Activated CD8-positive, alpha-beta memory T cell treated with anti-CD3 and anti-CD28 coated beads for 1 hour (primary cell): ENCODE data around the gene CIB4.

Experiments used
- DNase-seq, 2 donors: peaks; one replicate each; pipeline ENCODE4 v3.0.0-alpha.2; 2020; ENCODE audit warnings: low read depth in 1 of 2; ENCODE audit errors: extremely low read depth in 1 of 2

CIB4 gene

GRCh38 chr2:26609839-26610277 lies 31.3 kb downstream of the CIB4 start:
- no peak for DNase-seq

DNA sequence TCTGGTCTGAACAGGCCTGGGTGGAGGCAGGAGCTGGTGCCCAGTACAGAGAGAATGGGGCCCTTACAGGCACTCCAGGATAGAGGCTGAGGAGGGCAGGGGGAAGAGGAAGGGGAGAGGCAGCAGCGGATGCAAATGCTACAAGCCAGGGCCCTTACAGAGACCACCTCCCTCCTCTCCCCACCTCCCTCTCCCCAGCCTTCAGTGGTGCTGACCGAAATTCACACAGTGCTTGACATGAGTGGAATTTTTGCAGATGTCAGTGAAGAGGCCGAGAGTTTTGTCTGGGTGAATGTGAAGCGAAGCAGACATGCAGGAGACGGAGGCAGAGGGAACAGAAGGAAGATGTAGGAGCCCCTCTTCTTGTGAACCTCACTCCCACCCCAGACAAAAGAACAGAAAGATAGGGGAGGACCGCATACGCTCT lies 31.9 kb downstream of the CIB4 start:
- no peak for DNase-seq

DNA sequence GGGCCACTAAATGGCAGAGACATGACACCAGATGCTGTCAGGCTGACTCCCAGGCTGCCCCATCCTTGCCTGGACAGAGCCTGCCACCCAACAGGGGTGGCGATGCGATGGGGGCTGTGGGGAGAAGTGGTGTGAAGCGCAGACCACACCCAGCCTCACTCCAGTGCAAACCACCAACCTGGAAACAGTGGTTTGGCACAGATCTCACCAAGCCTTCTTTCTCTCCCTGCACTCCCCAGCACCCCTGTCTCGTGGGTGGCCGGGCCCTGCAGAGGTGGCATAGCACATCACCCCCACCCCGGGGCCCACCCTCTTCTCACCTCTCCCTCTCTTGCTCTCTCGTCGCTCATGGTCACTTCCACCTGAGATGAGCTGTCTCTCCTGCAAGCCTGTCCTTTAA lies 32.6 kb downstream of the CIB4 start:
- no peak for DNase-seq

GRCh38 chr2:26607698-26608097 lies 33.5 kb downstream of the CIB4 start:
- no peak for DNase-seq

DNA sequence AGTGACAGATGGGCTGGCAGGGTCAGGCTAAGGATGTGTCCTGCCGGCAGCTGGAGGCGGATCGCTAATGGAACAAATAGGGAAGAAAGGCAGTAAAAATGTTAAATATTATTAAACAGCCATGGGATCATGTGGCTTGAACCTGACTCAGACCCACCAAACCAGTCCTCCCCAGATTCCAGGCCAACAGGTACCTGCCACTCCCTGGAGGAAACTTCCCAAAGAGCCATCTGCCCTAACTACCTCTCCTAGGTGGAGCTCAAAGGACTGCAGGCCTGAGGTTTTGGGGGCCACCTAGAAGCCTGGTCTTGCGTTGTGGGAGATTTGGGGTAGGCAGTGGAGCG lies 34.3 kb downstream of the CIB4 start:
- no peak for DNase-seq

DNA sequence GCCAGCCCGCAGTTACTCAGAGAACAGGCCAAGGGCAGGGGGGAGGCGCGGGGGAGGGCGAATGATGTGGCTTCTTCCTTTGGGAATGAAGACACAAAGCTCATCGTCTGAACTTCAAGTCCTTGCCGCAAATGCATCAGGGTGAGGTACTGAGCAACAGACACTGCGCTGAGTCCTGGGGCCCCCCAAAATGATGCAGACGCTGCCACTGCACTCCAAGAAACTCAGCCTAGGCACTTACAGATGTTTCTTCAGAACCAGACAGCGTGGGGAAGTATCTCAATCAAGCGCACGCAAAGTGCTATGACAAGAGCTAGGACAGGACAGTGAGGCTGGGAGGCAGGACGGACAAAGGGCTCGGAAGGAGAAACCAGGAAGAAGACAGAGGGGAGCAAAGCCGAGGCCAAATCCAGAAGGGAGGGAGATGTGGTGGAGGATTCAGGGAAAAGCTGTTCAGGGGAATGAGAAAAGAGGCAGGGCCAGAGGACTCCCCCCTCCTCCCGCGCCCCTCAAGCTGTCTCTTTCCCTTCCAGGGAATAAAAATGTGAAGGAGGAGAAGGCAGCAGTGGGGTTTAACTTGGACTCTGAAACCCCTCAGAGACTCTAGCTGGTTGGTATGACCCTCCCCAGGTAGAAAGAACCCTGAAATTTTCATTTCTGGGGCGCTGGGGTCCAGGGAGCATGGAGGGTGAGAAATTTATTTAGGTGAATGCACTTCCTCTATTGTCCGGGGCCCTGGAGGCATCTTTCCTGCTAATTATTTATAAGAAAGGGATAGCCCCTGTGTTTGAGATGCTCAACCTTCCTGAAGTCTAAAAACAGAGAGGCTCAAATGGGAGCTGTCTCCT lies 34.9 kb downstream of the CIB4 start:
- no peak for DNase-seq

- DNase-seq: no peak
Measured at GRCh38 chr2:26605195-26605998, 35.8 kb downstream of the CIB4 start.

GRCh38 chr2:26602575-26602974 lies 38.6 kb downstream of the CIB4 start:
- no peak for DNase-seq

DNA sequence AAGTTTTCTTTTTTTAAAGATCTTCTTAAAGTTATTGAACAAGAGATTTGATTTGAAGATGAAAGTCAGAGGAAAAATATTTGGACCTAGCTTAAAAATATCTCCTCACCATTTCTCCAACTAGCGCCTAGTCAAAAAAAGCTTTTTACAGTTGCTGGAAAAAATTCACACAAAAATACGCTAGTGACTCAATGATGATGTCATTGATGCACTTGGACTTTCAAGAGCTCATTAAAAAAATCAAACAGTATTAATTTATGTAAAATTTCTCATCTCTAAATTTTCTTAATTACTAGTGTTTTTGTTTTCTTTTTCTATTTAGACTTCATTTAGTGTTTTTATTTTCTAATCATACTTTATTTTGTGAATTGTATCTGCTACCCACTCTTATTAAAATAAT lies 41.8 kb downstream of the CIB4 start:
- no peak for DNase-seq

DNA sequence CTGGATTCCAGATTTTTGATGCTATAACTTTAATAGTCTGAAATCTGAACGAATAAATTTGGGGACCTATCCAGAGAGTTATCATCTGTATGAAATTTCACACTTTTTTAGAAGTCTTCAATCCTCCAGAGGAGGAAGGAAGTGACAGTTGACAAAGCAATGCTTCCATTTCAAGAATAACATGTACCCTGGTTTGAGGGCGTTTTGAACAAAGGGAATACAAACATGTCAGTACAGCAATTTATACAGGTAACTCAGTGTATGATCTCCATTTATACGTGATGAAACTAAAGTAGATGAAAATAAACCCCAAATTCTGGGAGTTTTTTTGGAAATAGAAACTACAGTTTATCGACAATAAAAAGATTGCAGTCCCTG lies 42.2 kb downstream of the CIB4 start:
- DNase-seq: no peak

- no peak for DNase-seq
Measured at GRCh38 chr2:26598336-26598995, 42.7 kb downstream of the CIB4 start.

DNA sequence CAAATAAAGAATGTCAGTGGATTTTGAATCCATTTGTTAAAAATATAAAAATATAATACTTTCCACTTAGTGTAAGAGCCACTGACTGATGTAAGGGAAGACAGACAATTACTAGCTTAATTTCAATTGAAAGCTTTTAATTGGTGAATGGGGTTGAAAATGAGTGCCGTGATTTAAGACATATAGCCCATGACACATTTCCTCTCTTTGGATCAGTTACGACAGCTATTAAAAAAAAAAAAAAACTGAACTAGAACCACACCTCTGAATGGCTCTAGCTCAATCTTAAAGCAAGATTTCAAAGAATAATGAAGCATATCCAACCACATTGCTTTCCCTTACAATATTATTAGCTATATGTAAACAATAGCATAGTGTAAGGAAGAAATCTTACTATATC lies 44.0 kb downstream of the CIB4 start:
- DNase-seq: no peak

DNA sequence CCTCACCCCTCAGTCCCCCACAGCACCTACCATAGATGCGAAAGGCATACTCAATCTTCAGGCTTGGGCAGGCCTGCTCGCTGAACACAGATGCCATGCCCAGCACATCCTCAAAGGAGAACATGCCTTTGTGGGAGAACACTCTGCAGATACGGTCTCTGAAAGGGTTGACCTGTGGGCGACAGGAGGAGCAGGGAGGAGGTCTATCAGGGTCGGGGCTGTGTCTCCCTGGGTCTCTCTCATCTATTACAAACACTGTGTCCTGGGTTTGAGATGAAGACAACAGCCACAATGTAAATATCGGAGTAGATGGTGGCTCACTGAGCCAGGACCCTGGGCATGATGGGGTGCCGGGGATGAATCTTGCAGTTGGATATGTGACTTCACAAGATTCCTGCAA lies 46.0 kb downstream of the CIB4 start:
- no peak for DNase-seq

DNA sequence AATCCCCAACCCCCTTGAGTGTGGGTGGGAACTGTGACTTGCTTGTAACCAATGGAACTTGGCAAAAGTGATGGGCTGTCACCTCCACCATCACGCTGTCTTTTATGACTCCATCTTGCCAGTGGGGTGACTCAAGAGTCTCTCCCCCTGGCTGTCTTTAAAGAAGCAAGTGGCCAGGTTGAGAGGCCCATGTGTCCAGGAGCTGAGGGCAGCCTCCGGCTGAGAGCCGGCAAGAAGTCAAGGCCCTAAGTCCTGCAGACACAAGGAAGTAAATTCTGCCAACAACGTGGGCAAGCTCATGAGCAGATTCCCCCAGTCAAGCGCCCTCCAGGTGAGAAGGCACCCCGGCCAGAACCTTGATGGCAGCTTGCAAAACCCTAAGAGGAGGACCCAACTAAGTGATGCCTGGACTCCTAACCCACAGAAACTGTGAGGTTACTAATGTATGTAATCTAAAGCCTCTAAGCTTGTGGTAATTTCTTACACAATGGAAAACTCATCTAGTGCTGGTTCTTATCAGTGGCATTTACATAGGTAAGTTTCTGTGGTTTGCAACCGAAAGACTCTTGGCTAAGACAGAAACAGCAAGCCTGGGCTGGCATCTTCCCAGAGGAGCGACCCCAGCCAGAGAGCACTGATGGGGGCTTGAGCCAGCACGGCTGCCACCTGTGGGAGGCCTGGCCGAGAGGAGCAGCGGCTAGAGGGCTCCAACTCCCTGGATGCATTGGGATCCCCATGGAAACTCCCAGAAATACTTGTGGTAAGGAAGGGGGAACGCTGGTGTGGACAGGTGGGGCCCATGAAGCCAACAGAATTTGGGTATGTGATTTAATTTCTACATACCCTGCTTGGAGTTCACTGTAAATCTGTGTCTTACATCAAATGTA lies 49.3 kb downstream of the CIB4 start:
- no peak for DNase-seq

- DNase-seq: no peak
Measured at GRCh38 chr2:26590980-26591618, 50.1 kb downstream of the CIB4 start.

GRCh38 chr2:26590508-26590907 lies 50.7 kb downstream of the CIB4 start:
- no peak for DNase-seq

GRCh38 chr2:26588576-26588975 lies 52.6 kb downstream of the CIB4 start:
- DNase-seq: no peak

DNA sequence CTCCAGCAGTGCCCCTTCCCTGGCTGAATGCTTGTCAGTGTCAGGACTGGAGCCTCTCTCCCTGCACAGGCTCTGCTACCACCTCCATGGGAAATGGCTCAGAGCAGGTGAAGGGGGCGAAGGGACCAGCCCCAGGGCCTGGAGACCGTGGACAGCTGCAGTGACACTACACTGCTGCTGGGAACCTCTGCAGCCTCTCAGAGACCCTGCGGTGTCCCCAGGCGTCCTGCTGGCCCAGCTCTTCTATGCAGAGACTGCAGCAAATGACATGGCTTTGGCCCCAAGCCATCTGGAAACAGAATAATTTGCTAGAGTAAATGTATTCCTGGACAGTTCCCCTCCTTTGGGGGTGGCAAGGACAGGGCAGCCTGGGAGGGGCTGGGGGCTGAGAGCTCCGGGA lies 53.2 kb downstream of the CIB4 start:
- no peak for DNase-seq

DNA sequence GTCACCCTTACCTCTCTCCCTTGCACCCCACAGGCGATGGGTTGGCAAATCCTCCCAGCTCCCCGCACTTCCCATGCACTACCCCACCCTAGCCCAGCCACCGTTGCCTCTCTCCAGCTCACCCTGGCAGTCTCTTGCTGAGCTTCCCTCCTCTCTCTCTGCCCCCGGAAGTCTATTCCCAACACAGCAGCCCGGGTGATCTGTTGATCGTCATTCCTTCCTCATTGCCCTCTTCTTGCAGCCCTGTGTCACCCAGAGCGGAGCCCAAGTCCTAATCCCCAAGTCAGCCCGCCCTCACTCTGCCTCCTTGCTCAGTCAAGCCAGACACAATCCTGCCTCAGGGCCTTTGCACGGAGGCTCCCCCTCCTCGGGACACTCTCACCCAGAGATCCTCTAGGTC lies 55.2 kb downstream of the CIB4 start:
- no peak for DNase-seq

DNA sequence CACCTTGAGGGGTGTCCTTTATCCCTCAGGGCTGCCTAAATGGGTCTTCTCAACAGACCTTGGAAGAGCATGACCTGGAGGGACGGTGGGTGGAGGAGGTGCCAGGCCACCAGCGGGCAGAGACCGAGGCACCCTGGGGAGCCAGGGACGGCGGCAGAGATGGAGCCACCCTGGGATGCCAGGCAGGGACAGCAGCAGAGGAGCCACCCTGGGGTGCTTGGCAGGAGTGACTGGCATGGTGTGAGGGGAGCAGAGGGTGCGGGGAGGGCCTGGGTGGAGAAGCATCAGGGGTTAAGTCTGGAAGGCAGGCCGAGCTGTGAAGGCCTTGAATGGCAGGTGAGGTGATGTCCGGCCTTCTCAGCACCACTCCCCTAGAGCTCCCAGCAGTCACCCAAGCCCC lies 56.1 kb downstream of the CIB4 start:
- DNase-seq: no peak
